HepG2 (cell line): Measurements from ENCODE around the gene AGAP1. TPM values are rescaled to one million over a fixed set of nuclear protein-coding genes. Genes with fewer than 3 reads are reported as not detected.

Experiments
- ARID3A ChIP-seq: IDR thresholded peaks from 2 replicates; pipeline ENCODE4 v1.6.1; 2012; ENCODE audit warnings: low read depth, low read length, improper control_type of control experiment
- ARNTL ChIP-seq: sonication (generic); formaldehyde crosslinking; IDR thresholded peaks from 2 replicates; pipeline ENCODE4 v1.4.0; 2020; ENCODE audit warnings: mild to moderate bottlenecking, missing genetic modification reagents
- CBFB ChIP-seq: sonication (generic); formaldehyde crosslinking; IDR thresholded peaks from 2 replicates; pipeline ENCODE4 v1.4.0; 2020; ENCODE audit warnings: missing genetic modification reagents
- ESRRA ChIP-seq: sonication (generic); formaldehyde crosslinking; IDR thresholded peaks from 2 replicates; pipeline ENCODE4 v1.5.1; 2020; ENCODE audit warnings: mild to moderate bottlenecking, low read depth, missing genetic modification reagents
- FOXO1 ChIP-seq: sonication (generic); formaldehyde crosslinking; IDR thresholded peaks from 2 replicates; pipeline ENCODE4 v1.4.0; 2020; ENCODE audit warnings: missing genetic modification reagents
- FOXO4 ChIP-seq: sonication (generic); formaldehyde crosslinking; conservative IDR thresholded peaks from 2 replicates; pipeline ENCODE4 v1.8.1; 2023; ENCODE audit warnings: missing genetic modification reagents
- HDAC2 ChIP-seq: sonication (generic); formaldehyde crosslinking; IDR thresholded peaks from 2 replicates; pipeline ENCODE4 v1.4.0; 2020; ENCODE audit warnings: missing genetic modification reagents
- IKZF5 ChIP-seq: IDR thresholded peaks from 2 replicates; pipeline ENCODE4 v1.6.1; 2018; ENCODE audit warnings: missing genetic modification reagents, mild to moderate bottlenecking, missing compliant biosample characterization
- MNT ChIP-seq: fragments of 450-650 bp; IDR thresholded peaks from 2 replicates; pipeline ENCODE4 v1.6.1; 2016
- MTF2 ChIP-seq: sonication (generic); formaldehyde crosslinking; IDR thresholded peaks from 2 replicates; pipeline ENCODE4 v1.5.0; 2020; ENCODE audit warnings: missing genetic modification reagents, borderline replicate concordance
- NCOA2 ChIP-seq: sonication (generic); formaldehyde crosslinking; IDR thresholded peaks from 2 replicates; pipeline ENCODE4 v1.8.0; 2022; ENCODE audit warnings: inconsistent platforms
- NR1H2 ChIP-seq: sonication (generic); formaldehyde crosslinking; IDR thresholded peaks from 2 replicates; pipeline ENCODE4 v1.8.1; 2022; ENCODE audit warnings: low read depth, missing genetic modification reagents, borderline replicate concordance
- PHF5A ChIP-seq: IDR thresholded peaks from one replicate; pipeline ENCODE4 v1.6.1; 2018; ENCODE audit warnings: low read depth, missing genetic modification reagents; ENCODE audit not compliant: unreplicated experiment
- PTBP1 ChIP-seq: fragments of 200-400 bp; formaldehyde crosslinking; IDR thresholded peaks from 2 replicates; pipeline ENCODE4 v1.6.1; 2018; ENCODE audit warnings: low read length, low read depth; ENCODE audit not compliant: poor library complexity, severe bottlenecking
- REXO4 ChIP-seq: sonication (generic); formaldehyde crosslinking; IDR thresholded peaks from 2 replicates; pipeline ENCODE4 v1.8.0; 2022; ENCODE audit warnings: missing genetic modification reagents, mild to moderate bottlenecking, borderline replicate concordance
- SIN3B ChIP-seq: fragments of 150-350 bp; IDR thresholded peaks from 2 replicates; pipeline ENCODE4 v1.6.1; 2014; ENCODE audit warnings: low read length
- SPEN ChIP-seq: sonication (generic); formaldehyde crosslinking; IDR thresholded peaks from 2 replicates; pipeline ENCODE4 v1.5.1; 2020; ENCODE audit warnings: low read depth, mild to moderate bottlenecking, missing genetic modification reagents
- TFDP2 ChIP-seq: sonication (generic); formaldehyde crosslinking; IDR thresholded peaks from 2 replicates; pipeline ENCODE4 v1.4.0; 2020; ENCODE audit warnings: missing genetic modification reagents
- TP53 ChIP-seq: sonication (generic); formaldehyde crosslinking; conservative IDR thresholded peaks from 2 replicates; pipeline ENCODE4 v1.4.0; 2020; ENCODE audit warnings: missing genetic modification reagents
- ZBTB44 ChIP-seq: sonication (generic); formaldehyde crosslinking; IDR thresholded peaks from 2 replicates; pipeline ENCODE4 v1.4.0; 2020; ENCODE audit warnings: missing genetic modification reagents
- ZNF839 ChIP-seq: sonication (generic); formaldehyde crosslinking; IDR thresholded peaks from 2 replicates; pipeline ENCODE4 v1.4.0; 2020; ENCODE audit warnings: missing genetic modification reagents, mild to moderate bottlenecking, borderline replicate concordance
- polyA plus RNA-seq, 8 experiments: library from polyadenylated mRNA; depleted of rRNA in 3 of 8; stranded (reverse) in 7 of 8; unstranded in 1 of 8; fragments of >200 nt; fragmentation: Illumina TruSeq in 4 of 8; extraction: Trizol in 4 of 8; gene quantifications; 2 replicates each; pipeline versions ENCODE4 v1.2.1 to v1.2.3, GENCODE V29; 2011 to 2016; ENCODE audit warnings: low read depth in 4 of 8, missing spikeins in 1 of 8, mixed read lengths in 1 of 8; ENCODE audit not compliant: insufficient read depth in 1 of 8
- total RNA-seq, 5 experiments: library from RNA; depleted of rRNA; stranded (reverse); fragments of >200 nt; fragmentation: Illumina TruSeq; extraction: Trizol; gene quantifications; 2 replicates each; pipeline ENCODE4 v1.2.3, GENCODE V29; 2016; ENCODE audit warnings: low read depth in 1 of 5

Gene AGAP1
- total and polyA plus RNA-seq, 2 of the 13 experiments (the other 11 are each of a cell fraction or from before 2014, with no cell fraction given) = 21.2 to 32.7 TPM

GRCh38 chr2:235541838-235542549, 48.2 kb downstream of the AGAP1 start (continued):
- TF ChIP-seq PHF5A (CRISPR knock-in tag) (peak; percentile 67), ZBTB44 (CRISPR knock-in tag) (no peak), MTF2 (CRISPR knock-in tag) (peak; percentile 54; the same call in 1 of the 2 replicates), HDAC2 (CRISPR knock-in tag) (peak; percentile 96), ESRRA (CRISPR knock-in tag) (peak; percentile 89; the same call in 1 of the 2 replicates), FOXO1 (CRISPR knock-in tag) (peak; percentile 94), ARNTL (CRISPR knock-in tag) (peak; percentile 90), REXO4 (no peak), FOXO4 (CRISPR knock-in tag) (no peak), ZNF839 (CRISPR knock-in tag) (no peak), IKZF5 (CRISPR knock-in tag) (peak; percentile 94), CBFB (CRISPR knock-in tag) (peak; percentile 94), SPEN (peak; percentile 79; the same call in 1 of the 2 replicates), TP53 (CRISPR knock-in tag) (no peak), TFDP2 (CRISPR knock-in tag) (peak; percentile 31; the same call in 1 of the 2 replicates), NCOA2 (peak; percentile 95), MNT (no peak), SIN3B (no peak; the same call in 1 of the 2 replicates), NR1H2 (CRISPR knock-in tag) (no peak), PTBP1 (no peak), ARID3A (peak; percentile 93)
